CMK (cell line): Measurements from ENCODE around the gene OBSL1.

Experiments used
- DNase-seq: peaks from one replicate; pipeline ENCODE4 v3.0.0-alpha.2; 2010; ENCODE audit warnings: low read depth

Gene OBSL1

DNA sequence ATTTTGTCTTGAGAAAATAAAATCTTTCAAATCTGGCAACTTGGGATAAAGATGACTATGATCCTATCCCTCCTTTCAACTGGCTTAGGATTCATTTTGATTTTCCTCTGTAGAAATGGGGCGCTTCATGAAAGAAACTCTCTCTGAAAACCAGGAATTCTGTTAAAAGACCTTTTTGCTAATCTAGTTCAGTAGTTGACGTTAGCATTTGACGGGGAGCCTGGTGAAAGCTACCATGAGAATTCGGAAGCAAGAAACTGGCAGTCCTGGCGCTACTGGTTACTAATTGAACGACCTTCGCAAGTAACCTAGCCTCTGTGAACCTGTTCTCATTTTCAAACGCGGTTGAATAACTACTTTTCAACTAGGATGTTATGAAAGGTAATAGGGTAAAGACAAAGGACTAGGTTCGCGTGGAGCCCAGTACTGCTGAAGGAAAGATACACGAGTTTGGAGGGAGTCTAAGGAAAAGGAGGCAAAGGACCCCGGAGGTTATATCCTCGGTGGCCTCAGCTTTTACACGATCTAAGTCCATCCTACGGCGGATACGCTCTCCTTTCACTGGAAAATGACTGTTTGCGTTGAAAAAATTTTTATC, 25.7 kb upstream of the OBSL1 start:
- DNase-seq, result no peak

GRCh38 chr2:219595256-219595655, 23.9 kb upstream of the OBSL1 start:
- no peak for DNase-seq

GRCh38 chr2:219593154-219593553, 21.8 kb upstream of the OBSL1 start:
- no peak for DNase-seq

GRCh38 chr2:219592736-219593135, 21.4 kb upstream of the OBSL1 start:
- DNase-seq, result no peak

GRCh38 chr2:219591091-219591490, 19.8 kb upstream of the OBSL1 start:
- no peak for DNase-seq

DNA sequence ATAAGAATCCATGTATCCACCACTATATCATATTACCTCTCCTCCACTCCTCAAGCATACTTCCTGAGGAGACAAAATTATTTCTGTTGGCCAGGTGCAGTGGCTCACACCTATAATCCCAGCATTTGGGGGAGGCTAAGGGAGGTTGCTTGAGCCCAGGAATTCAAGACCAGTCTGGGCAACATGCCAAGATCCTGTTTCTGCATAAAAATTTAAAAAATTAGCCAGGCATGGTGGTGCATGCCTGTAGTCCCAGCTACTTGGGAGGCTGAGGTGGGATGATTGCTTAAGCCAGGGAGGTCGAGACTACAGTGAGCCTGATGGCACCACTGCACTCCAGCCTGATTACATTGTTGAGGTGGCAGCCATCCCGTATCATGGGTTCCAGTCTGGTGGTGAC, 10.0 kb upstream of the OBSL1 start:
- DNase-seq, result no peak

- no peak for DNase-seq
Measured at GRCh38 chr2:219578811-219579613, 7.7 kb upstream of the OBSL1 start.

- no peak for DNase-seq
Measured at GRCh38 chr2:219576505-219577388, 5.4 kb upstream of the OBSL1 start.

DNA sequence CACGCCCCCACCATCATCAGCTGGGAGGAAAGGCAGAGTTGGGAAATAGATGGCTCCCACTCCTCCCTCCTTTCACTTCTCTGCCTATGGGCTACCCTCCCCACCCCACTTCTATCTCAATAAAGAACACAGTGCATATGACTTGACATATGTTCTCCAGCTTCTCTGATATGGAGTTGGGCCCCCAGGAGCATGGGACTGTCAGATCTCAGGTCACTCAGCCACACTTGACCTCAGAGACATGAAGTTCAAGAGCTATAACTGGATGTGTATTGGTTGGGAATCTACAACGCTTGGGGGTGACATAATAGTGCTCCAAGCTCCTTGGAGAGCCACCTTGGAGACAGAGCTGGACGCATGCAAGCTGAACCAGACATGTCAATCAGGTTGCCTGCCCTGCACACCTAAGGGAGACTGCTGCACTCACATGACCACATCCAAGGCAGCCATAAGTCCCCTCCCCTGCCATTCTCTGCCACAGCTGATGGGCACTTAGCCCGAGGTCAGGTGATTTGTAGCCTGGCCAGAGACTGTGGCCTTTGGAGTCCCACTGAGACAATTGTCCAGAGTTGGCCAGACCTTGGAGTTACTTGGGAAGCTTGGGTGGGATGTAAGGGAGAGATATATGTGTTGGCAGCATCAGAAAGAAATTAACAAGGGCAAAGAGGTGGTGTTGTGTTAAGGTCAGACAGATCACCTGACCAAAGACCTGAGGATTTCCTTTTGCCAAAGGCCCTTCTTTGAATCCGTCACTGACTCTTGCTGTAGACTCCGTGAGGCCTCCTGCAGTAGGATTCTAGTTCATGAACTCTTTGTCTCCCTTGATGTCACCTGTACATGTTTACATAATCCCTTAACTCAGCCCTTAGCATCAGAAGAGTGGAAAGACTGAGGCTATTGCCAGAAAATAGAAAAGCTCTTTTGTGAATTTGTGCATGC, 4.5 kb upstream of the OBSL1 start:
- DNase-seq, result no peak

- no peak for DNase-seq
Measured at GRCh38 chr2:219574484-219575311, 3.4 kb upstream of the OBSL1 start.

DNA sequence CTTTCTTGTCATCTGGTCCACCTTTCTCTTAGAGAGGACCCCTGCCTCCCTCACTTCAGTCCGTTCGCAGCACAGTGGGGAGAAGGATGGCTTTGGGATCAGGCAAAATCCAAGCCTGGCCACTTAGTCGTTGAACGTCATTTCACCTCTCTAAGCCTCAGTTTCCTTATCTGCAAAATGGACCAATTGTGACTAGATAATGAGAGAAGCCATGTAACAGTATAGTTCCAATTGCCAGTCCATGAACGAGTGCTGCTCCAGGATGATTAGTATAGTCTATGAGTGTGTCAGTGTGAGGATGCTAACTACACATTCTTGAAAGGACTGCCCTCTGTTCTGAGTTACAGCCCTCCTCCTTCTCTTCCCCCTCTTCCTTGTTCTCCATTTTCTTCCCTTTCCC, 1.8 kb upstream of the OBSL1 start:
- DNase-seq, result no peak

GRCh38 chr2:219572237-219573001, 1.1 kb upstream of the OBSL1 start, which contains the start of gene INHA:
Gene INHA (plus strand): TSS chr2:219572310. CDS start chr2:219572375, 65 bp downstream.
- DNase-seq, result no peak

GRCh38 chr2:219570924-219571310, 422 bp downstream of the OBSL1 start:
- no peak for DNase-seq

- DNase-seq, result no peak
Measured at GRCh38 chr2:219570194-219570923, 980 bp downstream of the OBSL1 start.

DNA sequence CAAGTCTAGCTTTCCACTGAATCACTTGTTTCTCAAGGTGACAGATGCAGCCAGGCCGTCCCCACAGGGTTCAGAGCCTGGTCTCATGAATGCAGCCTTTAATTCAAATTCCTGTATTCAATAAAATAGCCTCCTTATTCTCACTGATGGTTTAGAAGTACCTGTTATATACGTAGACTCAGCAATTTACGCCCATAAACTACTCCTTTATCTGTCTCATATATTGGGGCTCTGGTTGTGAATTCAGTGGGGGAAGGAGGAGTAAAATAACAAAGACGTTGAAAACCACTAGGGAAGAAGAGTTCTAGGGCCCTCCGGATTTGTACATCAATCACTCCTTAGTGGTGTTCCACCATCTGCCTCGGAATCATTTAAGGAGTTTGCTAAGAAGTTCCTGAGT, 1.7 kb downstream of the OBSL1 start:
- no peak for DNase-seq

- no peak for DNase-seq
Measured at GRCh38 chr2:219569041-219569440, 2.3 kb downstream of the OBSL1 start.

DNA sequence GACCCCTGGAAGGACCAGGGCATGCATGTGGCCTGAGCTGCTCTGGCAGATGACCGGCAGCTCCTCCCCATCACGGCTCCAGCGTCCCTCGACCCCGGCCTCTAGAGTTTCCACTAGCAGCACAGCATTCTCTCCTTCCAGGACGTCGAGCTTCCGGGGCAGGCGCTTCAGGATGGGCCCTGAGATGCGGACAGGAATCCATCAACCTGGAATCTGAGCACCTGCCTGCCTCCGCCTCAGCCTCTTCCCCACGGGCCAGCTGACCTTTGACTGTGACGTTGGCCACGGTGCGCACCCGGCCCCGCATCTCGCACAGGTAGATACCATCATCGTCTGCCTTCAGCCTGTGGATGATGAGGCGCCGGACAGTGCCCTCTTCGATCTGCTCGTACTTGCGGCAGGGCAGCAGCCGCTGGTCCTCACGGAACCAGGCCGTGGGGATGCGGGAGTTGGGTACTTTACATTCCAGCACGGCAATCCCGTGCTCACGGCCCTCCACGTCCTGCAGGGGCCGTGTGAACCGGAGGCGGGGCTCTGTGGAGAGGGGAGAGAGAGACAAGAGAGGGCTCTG, 3.5 kb downstream of the OBSL1 start:
- DNase-seq, result no peak

GRCh38 chr2:219567131-219567530, 4.2 kb downstream of the OBSL1 start:
- no peak for DNase-seq

DNA sequence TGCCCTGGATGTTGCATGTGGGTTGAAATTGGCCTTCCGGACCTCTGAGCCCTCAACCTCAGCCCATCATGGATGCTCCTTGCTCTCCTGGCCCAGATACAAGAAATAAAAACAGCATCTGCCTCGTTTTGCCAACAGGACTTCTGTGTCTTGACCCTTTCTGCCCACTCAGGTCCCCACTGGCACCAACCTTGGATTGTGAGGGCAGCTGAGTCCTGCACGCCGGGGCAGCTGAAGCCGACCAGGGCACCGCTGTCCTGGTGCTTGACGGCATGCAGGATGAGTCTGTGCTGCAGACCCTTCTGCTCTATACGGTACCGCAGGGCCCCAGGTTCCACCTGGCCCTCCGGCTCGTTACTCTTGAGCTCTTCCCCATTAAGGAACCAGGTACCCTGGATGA, 4.7 kb downstream of the OBSL1 start:
- DNase-seq, result no peak
